Measurements from ENCODE around the gene CERS6. TPM values are rescaled to one million over a fixed set of nuclear protein-coding genes. Genes with fewer than 3 reads are reported as not detected.

CERS6 gene
- polyA plus RNA-seq, 3 donors = 7.6 to 17.7 (median 15.6) TPM

DNA sequence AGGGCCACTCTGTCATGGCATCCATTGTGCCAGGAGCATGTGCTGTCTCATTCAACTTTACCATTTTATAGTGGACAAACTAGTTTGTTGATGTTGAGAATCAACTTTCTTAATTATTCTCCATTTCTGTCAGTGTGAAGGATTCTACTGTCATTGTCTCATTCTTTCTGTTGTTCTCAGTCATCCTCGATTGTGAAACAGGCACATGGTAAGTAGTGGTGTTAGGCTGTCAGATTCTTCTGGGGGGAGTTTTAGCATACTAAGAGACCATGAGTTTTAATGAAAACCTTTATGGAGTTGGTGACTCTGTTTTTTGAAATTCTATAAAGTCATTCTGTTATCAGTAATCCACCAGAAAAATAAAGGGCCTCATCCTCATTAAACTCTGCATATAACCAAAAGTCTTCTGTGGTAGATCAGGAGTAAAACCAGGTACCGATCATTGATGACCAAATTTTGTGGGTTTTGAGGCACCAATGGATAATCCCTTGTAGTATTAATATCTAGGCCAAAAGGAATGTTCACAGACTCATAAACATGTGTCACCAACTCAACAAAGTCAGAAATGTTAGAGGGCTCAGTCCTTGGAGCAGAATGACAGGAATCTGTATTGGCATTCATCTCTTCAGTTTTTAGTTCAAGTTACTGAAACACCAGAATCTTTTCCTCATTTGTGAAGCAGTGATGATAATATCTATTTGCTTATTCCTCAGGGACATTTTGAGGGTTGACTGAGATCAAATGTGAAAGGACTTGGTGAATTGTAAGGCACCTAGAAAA is 73.2 kb downstream of the CERS6 start:
- peaks cover 0 to 1% of the 10 kb centered on the region in 2 donors for H3K36me3 Mint-ChIP-seq
- Histone ChIP-seq H3K27me3 (ENCODE audit: control insufficient read depth in 2 of 2, insufficient read depth in 2 of 2, low read length in 2 of 2) (no peaks in the 10 kb centered on the region), H3K9ac (ENCODE audit: insufficient read depth, low read length, poor library complexity, severe bottlenecking) (no peak overlapping the region), H3K4me2 (replicated peaks; ENCODE audit: extremely low read depth, low read length, poor library complexity, severe bottlenecking) (no peak overlapping the region), H3K36me3 (replicated peaks in 1 of 2; ENCODE audit: control insufficient read depth in 1 of 2, insufficient read depth in 2 of 2, low read length in 2 of 2) (no peaks in the 10 kb centered on the region), H4K20me1 (ENCODE audit: insufficient read depth, low read length) (peaks cover 40% of the 10 kb centered on the region), H3K9me3 (replicated peaks in 1 of 2; ENCODE audit: control insufficient read depth in 1 of 2, insufficient read depth in 1 of 2, low read length in 2 of 2) (no peaks in the 10 kb centered on the region), H3K27ac (ENCODE audit: low read depth in 1 of 2, low read length in 2 of 2) (peak overlapping the region in 1 of 2 donors; percentile 74), H3K4me3 (replicated peaks in 1 of 3; ENCODE audit: low read depth in 2 of 3, low read length in 3 of 3) (no peak overlapping the region), H3K4me1 (ENCODE audit: control insufficient read depth in 1 of 2, insufficient read depth in 2 of 2, low read length in 2 of 2) (peaks cover 55 to 60% of the 10 kb centered on the region in 2 donors), H3K79me2 (ENCODE audit: insufficient read depth, low read length) (peaks cover 95% of the 10 kb centered on the region), H2AFZ (ENCODE audit: insufficient read depth, low read depth, low read length, poor library complexity, severe bottlenecking) (no peak overlapping the region)
- H3K4me3 Mint-ChIP-seq = peak overlapping the region in 1 of 2 donors; percentile 14
- peak overlapping the region; percentile 53 to 89 (median 74) for H3K27ac Mint-ChIP-seq
- H3K9me3 Mint-ChIP-seq = peaks cover 0 to 3% (median 0%) of the 10 kb centered on the region in 7 donors
- TF ChIP-seq, protein P1, sequence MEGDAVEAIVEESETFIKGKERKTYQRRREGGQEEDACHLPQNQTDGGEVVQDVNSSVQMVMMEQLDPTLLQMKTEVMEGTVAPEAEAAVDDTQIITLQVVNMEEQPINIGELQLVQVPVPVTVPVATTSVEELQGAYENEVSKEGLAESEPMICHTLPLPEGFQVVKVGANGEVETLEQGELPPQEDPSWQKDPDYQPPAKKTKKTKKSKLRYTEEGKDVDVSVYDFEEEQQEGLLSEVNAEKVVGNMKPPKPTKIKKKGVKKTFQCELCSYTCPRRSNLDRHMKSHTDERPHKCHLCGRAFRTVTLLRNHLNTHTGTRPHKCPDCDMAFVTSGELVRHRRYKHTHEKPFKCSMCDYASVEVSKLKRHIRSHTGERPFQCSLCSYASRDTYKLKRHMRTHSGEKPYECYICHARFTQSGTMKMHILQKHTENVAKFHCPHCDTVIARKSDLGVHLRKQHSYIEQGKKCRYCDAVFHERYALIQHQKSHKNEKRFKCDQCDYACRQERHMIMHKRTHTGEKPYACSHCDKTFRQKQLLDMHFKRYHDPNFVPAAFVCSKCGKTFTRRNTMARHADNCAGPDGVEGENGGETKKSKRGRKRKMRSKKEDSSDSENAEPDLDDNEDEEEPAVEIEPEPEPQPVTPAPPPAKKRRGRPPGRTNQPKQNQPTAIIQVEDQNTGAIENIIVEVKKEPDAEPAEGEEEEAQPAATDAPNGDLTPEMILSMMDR (IDR thresholded peaks at IDR 0.05) = no peak
- peak; percentile 16 to 34 (median 34) for DNase-seq
- no peaks in the 10 kb centered on the region for H3K27me3 Mint-ChIP-seq (ENCODE audit: low read depth in 3 of 3)
- intact Hi-C loops (cut with micrococcal nuclease) = no loop called here
- 20% methylated on average over 1 of the region's 2 CpGs for WGBS (ENCODE audit: insufficient coverage)
- peaks cover 74% of the 10 kb centered on the region for H3K4me1 Mint-ChIP-seq

DNA sequence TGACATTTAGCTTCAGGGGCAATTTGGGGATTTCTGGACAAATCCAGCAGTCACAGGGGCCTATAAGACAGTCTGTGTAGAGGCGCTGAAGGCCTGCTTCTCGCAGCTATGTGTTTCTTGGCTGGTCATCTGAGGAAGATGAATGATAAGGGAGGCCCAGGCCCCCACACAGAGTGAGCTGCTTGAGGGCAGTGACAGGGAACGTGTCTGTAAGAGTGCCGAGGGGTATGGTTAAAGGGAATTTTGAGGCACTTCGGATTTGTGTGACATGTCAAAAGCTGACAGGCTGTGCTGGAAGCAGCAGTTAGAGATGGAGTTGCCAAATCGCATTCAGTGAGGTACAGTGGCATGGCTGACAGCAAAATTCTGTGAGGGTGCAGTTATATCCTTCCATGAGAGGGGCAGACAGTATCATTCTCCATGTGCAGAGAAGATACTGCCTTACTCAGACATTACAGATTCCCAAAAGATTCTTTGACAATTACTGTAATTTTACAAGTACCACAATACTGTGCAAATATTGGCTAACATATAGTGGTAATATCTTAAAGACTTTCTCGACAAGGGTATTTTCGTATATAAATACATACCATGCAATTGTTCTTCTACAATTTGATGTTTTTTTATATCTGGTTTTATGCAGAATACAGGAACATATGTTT is 74.0 kb downstream of the CERS6 start:
- Mint-ChIP-seq H3K9me3 (peaks cover 0 to 3% (median 0%) of the 10 kb centered on the region in 7 donors), H3K4me1 (peaks cover 74% of the 10 kb centered on the region), H3K4me3 (no peak overlapping the region), H3K27me3 (ENCODE audit: low read depth in 3 of 3) (no peaks in the 10 kb centered on the region), H3K27ac (peak overlapping the region in 6 of 7 donors; percentile 7 to 90 (median 72)), H3K36me3 (peaks cover 0 to 4% of the 10 kb centered on the region in 2 donors)
- intact Hi-C loops (cut with micrococcal nuclease) = no loop called here
- Histone ChIP-seq H3K36me3 (replicated peaks in 1 of 2; ENCODE audit: control insufficient read depth in 1 of 2, insufficient read depth in 2 of 2, low read length in 2 of 2) (no peaks in the 10 kb centered on the region), H3K79me2 (ENCODE audit: insufficient read depth, low read length) (peaks cover 95% of the 10 kb centered on the region), H3K27ac (ENCODE audit: low read depth in 1 of 2, low read length in 2 of 2) (peak overlapping the region; percentile 21 to 74), H3K4me3 (replicated peaks in 1 of 3; ENCODE audit: low read depth in 2 of 3, low read length in 3 of 3) (no peak overlapping the region), H3K9me3 (replicated peaks in 1 of 2; ENCODE audit: control insufficient read depth in 1 of 2, insufficient read depth in 1 of 2, low read length in 2 of 2) (no peaks in the 10 kb centered on the region), H2AFZ (ENCODE audit: insufficient read depth, low read depth, low read length, poor library complexity, severe bottlenecking) (no peak overlapping the region), H3K9ac (ENCODE audit: insufficient read depth, low read length, poor library complexity, severe bottlenecking) (no peak overlapping the region), H3K4me1 (ENCODE audit: control insufficient read depth in 1 of 2, insufficient read depth in 2 of 2, low read length in 2 of 2) (peaks cover 55 to 60% of the 10 kb centered on the region in 2 donors), H4K20me1 (ENCODE audit: insufficient read depth, low read length) (peaks cover 45% of the 10 kb centered on the region), H3K4me2 (replicated peaks; ENCODE audit: extremely low read depth, low read length, poor library complexity, severe bottlenecking) (no peak overlapping the region), H3K27me3 (ENCODE audit: control insufficient read depth in 2 of 2, insufficient read depth in 2 of 2, low read length in 2 of 2) (no peaks in the 10 kb centered on the region)
- 94% methylated on average over 6 of the region's 8 CpGs for WGBS (ENCODE audit: insufficient coverage)
- TF ChIP-seq, protein P1 (IDR thresholded peaks at IDR 0.05) = no peak
- DNase-seq = no peak
